ENCODE results near the gene ATF6.

ATF6 gene

DNA sequence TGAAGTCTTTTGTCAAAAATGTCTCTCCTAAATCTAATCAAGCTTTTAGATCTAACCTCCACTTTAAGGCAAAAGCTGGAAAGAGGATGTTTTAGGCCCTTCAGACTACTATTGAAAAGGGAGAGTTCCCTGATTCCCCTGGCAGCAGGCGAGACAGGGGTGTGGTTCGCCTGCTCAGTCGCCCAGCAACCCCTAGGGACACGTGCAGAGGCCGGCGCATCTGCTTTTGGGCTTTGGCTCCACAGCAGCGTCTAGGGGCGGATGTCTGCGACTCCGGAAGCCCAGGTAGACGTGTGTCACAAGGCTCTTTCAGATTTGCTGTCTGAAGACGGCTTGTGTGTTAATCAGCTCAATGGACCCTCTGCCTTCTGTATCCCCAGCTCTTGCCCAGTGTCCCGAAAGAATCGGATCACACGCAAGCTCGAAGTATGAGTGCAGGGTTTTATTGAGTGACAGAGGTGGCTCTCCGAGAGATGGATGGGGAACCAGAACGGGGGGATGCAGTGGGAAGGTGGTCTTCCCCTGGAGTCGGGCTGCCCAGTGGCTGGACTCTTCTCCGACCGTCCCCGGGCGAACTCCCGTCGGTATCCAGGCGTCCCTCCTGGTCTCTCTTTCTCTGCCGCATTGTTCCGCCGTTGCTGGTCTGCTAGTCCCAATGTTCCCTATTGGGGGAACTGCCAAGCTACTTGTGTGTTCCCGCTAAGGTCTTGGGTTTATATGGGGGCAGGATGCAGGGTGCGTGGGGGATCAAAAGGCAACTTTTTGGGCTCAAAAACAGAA is 212.1 kb downstream of the ATF6 start:
- DNase-seq = no peak

DNA sequence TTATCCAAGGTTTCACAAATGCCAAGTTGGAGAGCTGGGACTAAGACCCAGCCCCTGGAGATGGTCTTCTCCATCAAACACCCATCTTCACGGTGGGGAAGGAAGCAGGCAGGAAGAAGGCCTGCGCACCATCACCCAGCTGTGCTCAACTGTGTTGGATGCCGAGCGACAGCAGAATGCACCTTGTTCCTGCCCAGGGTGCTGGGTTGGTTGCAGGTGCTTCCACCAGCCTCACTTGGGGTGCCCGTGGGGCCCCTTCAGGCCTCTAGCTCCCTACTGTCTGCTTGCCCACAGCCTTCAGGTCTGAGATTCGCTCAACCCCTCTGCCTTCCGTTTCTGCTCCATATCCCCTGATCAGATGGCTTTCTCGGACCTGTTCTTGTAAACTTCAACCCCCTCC is 215.0 kb downstream of the ATF6 start:
- no peak for DNase-seq

DNA sequence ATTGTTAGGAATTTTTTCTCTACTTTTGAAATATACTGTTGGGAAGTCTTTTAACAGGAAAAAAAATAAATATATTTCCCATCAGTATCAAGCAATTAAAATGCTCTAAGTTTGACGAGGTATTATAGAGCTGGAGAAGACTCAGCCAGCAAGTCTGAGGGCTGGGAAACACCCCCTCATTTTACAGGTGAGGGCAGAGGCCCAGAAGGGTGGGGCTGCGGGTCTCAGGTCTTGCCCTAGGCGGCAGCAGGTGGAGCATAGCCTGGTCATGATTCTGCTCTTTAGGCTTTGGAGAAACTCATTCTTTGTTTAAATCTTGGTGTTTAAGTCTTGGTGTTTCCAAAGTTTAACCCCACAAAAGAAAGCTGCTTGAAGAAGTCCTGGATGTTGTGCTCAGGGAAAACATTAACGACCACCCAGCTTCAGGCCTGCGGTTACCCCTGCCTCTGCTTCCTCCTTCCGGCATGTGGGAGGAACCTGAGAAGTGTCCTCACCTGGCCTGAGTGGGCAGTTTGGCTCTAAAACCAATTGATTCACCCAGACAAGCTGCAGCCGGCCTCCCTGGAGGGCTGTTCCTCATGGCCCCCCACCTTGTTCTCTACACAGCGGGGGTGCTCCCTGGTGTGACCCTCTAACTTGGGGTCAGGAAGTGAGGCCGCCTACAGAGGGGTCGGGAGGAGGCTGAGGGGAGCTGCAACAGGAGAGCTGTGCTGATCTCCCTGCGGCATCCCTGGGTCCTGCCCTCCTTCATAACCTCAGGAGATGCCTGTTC is 215.8 kb downstream of the ATF6 start:
- no peak for DNase-seq

DNA sequence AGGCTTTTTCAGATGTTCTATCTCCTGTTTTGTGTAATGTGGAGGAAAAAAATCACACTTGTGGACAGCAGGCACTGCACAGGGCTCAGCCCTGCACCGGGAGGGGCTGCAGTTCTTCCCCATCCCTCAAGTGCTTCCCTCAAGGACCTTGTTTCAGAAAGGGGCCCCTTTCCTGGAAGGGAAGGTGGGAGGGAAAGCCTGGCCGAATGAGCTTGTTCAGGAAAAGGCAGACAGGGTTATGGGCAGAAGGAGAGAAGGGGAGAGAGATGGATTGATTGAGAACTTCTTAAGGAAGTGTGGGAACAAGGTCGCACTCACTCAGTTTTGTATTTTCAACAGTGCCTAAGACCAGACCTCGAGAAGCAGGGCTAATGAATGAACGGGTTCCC is 216.4 kb downstream of the ATF6 start:
- no peak for DNase-seq

DNA sequence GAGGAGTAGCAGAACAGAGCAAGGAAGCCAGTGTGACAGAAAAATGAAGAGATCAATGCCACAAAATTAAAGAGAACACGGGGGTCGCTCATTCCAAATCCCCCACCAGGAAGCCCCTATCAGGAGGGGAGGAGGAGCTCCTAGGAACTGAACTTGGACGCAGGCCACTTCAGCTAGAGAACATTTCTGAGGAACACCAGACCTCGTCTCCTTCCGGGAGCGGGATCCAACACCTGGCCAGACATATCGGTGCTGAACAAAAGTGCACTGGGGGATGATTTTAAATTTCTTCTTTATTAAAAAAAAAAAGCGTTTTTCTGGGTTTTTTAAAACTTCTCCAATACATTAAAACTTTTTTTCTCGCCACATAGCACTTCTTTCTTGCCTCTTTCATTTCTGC is 216.8 kb downstream of the ATF6 start:
- no peak for DNase-seq

DNA sequence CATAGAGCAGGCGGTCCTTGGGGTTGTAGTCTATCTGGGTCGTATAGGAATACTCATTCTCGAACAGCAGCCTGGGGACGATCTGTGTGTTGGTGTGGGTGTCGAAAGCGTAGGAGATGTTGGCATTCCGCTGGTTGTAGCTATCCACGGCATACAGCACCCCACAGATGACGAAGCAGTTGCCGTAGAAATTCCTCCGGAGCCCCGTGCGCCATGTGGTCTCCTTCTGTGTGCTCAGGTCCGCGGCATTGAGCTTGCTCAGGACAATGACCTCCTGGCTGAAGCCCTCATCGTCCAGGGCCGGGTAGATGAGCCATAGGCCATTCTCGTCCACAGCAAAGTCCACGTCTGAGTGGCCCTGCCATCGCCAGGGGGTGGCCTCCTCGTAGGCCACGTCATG is 217.6 kb downstream of the ATF6 start:
- no peak for DNase-seq

DNA sequence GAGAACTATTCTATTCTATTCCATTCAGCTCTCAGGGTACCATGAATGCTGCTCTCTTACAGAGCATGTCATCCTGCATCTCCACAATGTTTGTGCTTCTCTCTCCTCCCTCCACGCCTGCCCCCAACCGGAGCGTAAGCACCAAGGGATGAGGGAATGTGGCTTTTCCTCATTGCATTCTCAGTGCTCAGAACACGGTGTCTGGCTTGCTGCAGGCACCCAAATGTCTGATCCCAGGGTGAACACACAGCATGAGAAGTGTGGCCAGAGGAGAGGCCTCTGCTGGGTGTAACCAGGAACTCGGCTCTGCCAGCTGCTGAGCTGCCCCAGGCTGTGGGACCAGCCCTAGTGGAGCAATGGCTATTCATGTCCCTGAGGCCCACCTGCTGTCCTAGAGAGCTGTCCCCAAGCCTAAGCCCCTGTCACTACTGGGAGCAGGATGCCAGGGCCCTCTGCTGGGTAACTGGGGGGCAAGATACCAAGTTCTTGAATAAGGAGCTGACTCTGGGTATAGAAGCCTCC is 219.2 kb downstream of the ATF6 start:
- DNase-seq = no peak

DNA sequence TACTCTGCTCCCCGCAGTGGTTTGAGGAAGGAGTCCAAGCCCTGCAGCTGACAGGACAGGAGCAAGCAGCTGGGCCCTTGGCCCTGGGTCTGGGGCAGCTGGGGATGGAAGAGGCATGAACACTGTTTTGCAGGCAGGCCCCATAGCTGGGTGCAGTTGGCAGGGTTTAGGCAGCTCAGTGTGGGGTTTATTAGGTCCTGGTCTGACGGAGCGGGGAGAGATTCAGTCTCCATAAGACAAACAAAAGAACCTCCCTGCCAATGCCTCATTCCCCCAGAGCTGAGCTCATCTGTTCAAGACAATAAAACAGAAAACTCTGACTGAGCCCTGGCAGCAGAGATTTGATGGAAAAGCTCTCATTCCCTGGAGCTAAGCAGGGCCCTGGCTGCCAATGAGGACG is 220.2 kb downstream of the ATF6 start:
- peak; percentile 85 for DNase-seq

DNA sequence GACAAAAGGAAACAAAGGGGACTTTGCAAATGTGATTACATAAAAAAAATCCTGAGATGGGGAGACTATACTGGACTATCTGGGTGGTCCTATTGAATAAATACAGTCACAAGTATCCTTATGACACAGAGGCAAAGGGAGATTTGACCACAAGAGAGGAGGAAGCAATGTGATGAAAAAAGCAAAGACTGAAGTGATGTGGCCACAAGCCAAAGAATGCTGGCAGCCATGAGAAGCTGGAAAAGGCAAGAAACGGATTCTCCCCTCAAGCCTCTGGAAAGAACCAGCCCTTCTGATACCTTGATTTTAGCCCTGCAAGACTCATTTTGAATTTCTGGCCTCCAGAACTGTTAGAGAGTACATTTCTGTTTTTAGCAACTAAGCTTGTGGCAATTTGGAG is 221.2 kb downstream of the ATF6 start:
- no peak for DNase-seq

DNA sequence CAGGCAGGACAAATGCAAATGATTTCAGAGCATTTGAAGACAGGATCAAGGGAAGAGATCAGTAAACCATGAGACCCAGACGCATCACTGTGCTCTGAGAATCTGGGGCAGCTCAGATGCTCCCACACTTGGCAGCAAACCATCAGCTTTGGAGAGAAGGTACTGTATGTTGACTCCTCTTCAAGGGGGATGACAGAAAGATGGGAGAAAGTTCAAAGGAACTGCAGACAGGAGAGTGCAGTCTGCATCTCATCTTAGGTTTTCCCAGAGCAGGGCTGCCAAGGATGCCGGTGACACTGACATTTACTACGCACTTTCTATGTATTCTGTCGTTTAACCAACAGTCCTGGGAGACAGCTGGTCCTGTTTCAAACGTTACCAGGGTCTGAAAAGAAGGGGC is 221.8 kb downstream of the ATF6 start:
- no peak for DNase-seq

DNA sequence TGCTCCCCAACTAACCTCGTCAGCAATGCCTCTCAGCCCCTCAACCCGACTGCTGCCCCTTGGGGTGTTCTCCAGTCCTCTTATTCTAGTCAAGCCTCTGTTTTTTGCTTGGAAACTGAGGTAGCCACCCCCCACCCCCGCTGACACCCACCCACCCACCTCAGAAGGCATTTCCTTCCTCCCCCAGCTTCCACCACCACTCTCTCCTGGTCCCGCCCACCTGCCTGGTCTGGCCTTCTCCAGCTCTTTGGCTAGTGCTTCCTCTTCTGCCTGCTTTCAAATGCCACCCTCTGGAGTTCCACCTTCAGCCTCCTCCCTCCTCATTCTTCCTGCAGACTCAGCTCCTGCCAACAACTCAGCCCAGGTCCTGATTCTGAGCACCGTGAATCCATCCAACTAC is 222.3 kb downstream of the ATF6 start:
- no peak for DNase-seq

DNA sequence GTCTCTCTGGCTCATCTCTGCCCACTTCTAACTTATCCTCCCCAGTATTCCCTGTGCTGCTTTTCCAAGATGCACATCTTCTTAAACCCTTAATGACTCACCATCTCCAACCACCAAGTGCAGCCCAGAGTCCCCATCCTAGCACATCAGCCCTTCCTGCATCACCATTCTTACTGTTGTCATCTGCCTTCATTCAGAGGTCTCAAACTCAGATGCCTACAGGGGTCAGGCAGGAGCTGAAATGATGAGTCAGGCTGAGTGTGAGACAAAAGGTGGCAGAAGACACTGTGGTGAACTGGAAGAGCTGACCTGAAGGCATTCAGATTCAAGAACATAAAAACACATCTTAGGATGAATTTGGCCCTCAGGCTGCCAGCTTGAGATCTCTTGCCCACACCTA is 223.0 kb downstream of the ATF6 start:
- DNase-seq = no peak

DNA sequence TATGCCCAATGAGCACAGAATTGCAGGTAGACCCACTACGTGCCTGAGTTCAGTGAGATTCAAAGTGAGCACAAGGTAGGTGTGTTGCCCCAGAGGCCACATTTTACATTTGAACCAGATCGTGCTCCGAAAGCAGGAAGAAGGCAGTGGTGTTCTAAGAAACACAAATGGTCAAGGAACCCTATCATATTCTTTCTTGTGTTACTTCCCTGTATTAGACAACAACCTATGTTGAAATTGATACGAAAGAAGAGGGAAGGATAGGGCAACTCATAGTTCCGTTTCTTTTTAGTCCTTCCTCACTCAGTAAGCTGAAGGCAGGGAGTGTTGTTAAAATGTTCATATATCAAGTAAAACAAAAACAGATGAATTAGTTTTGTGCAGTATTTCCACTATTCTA is 223.7 kb downstream of the ATF6 start:
- no peak for DNase-seq

DNA sequence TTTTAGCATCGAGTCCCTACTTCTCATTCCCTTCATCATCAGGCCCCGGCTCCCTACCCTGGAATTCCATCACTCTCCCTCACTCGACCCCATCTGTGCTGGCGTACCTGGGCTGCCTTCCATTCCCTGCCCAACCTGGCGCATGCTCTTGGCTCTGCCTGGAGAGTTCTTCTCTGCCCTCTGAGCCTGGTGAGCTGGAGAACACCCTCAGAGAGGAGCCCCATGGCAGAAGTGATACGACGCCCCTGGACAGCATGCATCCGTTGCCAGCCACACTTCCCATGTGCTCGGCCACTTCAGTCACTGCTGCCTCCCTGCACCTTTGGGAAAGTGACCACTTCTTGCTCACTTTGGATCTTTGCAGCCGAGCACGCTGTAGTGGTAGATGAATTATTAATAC is 227.5 kb downstream of the ATF6 start:
- DNase-seq = no peak

DNA sequence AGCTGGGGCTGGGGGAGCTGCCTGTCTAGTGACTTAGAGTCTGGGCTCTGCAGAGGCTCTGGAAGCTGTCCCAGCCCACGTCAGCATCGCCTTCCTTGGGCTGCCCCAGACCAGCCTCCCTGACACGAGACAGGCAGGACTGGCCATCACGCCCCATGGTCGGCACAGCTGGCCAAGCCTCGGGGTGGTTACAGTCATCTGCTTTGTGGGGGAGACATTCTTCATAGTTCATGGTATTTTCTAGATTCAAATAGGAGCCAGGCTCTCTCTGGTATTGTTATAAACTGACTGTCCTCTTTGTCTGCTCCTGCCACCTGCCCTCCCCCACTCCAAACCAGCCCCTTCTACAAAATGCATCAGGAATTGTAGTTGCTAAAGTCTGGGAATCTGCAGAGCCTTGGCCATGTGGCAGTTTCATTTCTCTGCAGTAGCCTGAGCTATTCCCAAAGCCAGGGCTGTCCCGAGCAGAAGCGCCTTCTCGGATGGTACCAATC is 228.1 kb downstream of the ATF6 start:
- peak; percentile 84 for DNase-seq

DNA sequence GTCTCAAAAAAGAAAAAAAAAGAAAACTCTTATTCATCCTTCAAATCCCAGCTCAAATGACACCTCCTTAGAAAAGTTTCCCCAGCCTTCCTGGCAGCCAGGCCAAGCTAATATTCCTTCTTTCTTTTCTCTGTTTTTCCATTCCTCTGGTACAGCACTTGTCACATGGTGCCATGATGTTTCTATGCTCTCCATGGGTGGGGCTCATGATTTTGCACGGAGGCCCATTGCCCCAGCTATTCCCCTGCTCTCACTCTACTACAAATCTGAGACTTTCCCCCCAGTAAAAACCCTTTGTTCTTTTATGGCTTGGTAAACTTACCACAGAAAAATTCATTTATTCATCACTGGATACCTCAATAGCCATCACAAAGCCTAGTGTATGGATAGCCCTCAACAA is 231.0 kb downstream of the ATF6 start:
- DNase-seq = no peak

DNA sequence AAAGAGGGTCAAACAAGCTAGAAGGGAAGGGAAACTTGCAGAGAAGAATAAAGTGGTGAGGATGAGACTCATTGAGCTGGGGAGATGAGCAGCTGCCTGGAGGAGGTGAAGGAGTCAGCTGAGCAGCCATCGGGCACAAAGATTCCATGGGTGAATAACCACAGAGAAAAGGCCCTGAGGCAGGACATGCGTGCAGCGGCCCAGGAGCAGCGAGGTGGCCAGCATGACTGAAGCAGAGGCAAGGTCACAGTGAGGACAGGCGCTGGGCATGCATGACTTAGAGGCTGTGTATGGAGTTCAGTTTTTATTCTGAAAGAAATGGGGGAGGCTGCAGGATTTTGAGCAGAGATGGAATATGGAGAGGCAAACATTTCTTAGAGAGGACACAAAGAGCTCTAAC is 232.7 kb downstream of the ATF6 start:
- DNase-seq = no peak

DNA sequence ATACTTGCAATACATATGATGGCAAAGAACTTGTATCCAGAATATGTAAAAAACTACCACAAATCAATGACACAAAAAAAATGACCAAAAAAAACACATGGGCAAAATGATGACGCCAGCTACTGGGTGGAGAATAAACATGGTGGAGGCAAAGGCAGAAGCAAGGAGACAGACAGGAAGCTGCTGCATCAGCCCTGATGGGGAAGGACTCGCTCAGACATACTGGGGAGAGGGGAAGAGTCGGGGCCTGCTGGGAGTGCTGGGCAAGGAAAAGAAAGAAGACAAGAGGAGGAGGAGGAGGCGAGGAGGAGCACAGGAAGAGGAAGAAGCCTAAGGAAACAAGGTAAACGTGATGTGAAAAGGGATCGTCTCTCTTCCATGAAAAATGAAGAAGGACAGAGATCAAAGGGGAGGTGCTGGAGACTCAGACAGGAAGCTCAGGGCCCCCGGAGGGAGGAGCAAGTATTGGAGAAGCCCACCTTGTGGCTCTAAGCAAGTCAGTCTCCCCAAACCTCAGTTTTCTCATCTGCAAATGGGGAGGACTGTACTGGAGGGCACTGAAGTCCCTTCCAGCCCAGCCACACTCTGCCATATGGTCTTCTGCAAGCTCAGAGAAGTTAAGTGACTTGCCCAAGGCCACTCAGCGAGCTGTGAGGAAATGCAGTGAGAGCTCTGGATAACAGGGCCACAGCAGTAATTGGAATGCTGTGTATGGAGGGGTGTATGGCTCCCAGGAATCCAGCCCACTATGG is 233.4 kb downstream of the ATF6 start:
- no peak for DNase-seq

DNA sequence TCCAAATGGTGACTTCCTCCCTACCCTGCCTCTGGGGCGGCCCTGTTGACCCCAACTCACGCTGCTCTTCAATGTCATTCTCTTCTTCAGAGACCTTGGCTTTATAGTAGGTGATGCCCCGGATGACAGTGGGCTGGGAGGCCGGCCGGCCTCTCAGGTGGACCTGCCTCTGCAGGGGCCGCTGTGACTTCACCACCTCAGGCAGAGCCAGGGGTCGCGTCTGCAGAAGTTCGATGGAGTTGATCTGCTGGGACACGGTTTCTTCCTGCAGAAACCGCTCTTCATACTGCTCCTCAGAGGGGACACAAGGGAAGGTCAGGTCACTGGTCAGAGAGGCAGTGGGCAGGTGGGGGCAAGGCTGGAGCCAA is 233.9 kb downstream of the ATF6 start:
- DNase-seq = no peak

DNA sequence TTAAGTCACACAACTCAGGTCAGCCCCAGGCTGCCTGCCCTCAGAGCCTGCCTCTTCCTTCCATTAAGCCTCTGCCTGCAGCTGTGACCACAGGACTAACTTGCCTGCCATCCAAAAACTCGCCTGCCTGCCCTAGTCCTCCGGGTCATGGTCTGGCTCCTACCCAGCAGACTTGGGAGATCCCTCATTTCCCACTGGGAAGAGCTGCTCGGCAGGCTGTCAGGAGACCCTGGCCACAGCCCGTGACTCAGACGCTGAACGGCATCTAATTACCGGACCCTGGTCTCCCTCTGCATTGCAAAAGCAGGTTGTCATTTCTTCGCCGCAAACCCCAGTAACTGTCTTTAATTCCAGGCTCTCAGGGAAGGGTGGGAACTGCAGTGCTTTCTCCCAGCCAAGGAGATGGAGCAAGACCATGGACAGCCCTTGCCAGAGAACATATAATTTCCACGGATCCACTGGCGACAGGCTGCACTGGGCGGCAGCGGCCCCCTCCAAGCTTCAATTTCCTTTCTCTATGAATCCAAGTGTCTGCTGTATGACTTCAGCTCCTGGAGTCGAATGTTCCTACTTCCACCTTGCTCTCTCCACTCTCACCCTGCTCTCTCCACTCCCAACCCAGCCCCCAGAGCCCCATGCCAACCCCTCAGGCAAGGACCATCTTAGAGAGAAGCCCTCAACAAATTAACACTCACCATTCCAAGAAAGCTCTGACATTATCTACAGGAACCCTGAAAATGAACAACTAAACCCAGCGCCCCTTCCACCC is 237.1 kb downstream of the ATF6 start:
- DNase-seq = peak; percentile 92

DNA sequence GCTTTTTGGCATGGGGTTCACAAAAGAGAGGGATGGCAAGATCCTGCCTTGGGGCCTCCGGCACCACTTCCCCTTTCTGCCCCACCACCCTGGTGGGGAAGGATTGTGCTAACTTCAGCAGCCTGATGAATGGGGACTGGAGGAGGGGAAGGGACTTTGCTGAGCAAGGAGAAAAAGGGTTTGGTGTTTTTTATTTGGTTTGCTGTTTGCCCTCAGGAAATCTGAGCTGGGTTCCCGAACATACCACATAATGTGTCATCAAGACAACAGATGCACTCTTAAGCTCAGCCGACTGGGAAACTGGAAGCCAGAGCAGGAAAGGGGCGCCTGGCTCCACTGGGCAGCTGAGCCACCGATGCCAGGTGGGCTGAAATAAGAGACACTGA is 237.7 kb downstream of the ATF6 start:
- DNase-seq = peak; percentile 74

DNA sequence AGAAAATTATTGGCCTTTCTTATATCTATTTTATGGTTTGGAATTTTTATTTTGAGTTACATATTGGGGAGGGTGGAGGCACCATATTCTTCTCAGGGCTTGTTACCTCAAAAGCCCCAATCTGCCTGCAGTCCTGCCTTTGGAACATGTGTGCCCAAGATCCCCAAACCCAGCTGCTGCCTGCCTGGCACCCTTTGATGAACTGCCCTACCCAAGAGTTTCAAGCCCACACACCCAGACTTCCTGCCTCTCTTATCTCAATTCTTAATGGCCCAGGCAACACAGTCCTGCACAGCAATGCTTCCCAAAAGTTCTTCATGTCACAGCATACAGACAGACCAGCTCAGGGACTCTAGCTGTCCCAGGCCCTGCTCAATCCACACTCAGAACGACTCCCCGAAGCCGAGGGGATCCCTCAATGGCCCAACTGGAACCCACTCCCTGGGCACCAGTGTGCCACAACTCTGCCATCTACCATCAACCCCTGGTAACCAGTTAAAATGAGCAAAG is 238.4 kb downstream of the ATF6 start:
- no peak for DNase-seq

DNA sequence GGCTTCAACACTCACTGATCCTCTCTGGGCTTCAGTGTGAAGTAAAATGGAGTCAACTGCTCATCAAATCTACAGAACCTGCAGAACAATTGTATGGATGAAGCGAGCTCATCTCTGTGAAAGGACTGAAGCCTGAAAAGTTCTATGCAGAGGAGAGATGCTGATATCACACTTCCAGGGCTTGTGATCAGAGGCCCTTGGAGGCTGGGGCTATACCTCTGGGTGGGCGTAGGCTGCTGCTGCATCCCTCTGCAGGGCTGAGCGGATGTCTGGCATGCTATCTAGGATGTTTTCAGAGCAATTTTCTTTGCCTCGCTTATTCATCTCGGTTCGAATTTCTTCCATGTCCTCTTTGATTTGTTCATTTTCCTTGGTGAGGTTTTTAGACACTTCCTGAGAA is 240.0 kb downstream of the ATF6 start:
- DNase-seq = no peak
